ENCODE results near the gene VWC2.

DNA sequence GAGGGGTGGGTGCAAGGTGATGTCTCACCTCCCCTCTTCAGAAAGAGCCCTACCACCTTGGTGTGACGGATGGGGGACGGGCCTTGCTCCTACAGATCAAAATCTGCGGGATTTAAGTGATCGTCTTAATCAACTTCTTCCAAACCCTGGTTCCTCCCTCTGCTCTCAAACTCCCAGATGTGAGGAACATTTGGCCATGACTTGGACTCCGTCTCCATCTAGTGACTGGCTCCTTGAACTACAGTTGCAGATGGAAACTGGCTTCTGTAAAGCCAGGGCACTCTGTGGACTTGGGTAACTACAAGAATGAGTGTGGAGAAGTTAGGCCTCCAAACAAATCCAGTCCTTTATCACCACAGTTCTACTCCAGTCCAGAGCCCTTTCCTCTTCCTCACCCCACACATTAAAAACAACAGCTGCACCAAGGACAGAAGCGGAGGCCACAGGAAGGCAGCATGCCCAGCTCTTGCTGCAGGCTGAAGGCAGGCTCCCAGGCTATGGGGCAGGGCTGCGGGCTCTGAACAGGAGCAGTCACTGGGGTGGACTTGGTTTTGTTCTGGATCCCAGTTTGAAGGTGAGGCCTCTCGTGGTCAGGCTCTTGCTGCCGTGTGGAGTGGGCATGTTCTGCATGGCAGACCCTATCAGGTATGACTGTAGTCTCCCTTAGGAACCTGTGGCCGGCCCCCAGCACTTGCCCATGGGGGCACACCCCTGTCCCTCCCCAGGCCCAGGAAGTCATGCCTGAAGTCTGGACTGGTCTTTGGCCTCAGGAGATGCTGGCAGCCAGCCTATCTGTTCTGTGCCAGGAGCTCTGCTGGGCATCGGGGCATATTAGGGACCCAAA, 79.4 kb downstream of the VWC2 start:
- TF ChIP-seq, protein P1, sequence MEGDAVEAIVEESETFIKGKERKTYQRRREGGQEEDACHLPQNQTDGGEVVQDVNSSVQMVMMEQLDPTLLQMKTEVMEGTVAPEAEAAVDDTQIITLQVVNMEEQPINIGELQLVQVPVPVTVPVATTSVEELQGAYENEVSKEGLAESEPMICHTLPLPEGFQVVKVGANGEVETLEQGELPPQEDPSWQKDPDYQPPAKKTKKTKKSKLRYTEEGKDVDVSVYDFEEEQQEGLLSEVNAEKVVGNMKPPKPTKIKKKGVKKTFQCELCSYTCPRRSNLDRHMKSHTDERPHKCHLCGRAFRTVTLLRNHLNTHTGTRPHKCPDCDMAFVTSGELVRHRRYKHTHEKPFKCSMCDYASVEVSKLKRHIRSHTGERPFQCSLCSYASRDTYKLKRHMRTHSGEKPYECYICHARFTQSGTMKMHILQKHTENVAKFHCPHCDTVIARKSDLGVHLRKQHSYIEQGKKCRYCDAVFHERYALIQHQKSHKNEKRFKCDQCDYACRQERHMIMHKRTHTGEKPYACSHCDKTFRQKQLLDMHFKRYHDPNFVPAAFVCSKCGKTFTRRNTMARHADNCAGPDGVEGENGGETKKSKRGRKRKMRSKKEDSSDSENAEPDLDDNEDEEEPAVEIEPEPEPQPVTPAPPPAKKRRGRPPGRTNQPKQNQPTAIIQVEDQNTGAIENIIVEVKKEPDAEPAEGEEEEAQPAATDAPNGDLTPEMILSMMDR (conservative IDR thresholded peaks at IDR 0.05; ENCODE audit: low read length) = peak; percentile 95
- TF ChIP-seq EZH2phosphoT487 (IDR thresholded peaks at IDR 0.05; ENCODE audit: borderline replicate concordance) = no peak
